Spinal cord (tissue), 10 donors: ENCODE measurements around the gene TMEM138. TPM values are rescaled to one million over a fixed set of nuclear protein-coding genes. Genes with fewer than 3 reads are reported as not detected.

Experiments
- DNase-seq, 6 donors: peaks; one replicate each; pipeline versions ENCODE4 v3.0.0 to v3.0.0-alpha.2; 2013 to 2015; ENCODE audit warnings: low spot score in 6 of 6, low read depth in 4 of 6
- H3K27ac ChIP-seq: one replicate; pipeline ENCODE4 v1.5.1; 2013; ENCODE audit warnings: low read depth, low read length, control low read depth
- H3K27me3 ChIP-seq: one replicate; pipeline ENCODE4 v1.6.1; 2013; ENCODE audit warnings: low read length; ENCODE audit not compliant: control insufficient read depth, insufficient read depth
- H3K36me3 ChIP-seq: one replicate; pipeline ENCODE4 v1.6.1; 2013; ENCODE audit warnings: low read length; ENCODE audit not compliant: control insufficient read depth, insufficient read depth
- H3K4me1 ChIP-seq: one replicate; pipeline ENCODE4 v1.6.1; 2013; ENCODE audit warnings: low read length; ENCODE audit not compliant: control insufficient read depth, insufficient read depth
- H3K4me3 ChIP-seq: one replicate; pipeline ENCODE4 v1.5.1; 2013; ENCODE audit warnings: low read depth, low read length, control low read depth
- H3K9me3 ChIP-seq: one replicate; pipeline ENCODE4 v1.6.1; 2013; ENCODE audit warnings: low read length; ENCODE audit not compliant: control insufficient read depth, insufficient read depth
- WGBS: methylation state at CpG from one replicate; pipeline ENCODE4 v1.1.5; 2013; ENCODE audit warnings: missing lambda C conversion rate; ENCODE audit not compliant: insufficient coverage; 5-methylcytosine and 5-hydroxymethylcytosine counted together
- polyA plus RNA-seq, 2 donors: library from polyadenylated mRNA; unstranded; fragments of 120-200 nt; gene quantifications; one replicate each; pipeline ENCODE4 v1.2.1, GENCODE V29; 2013; ENCODE audit not compliant: insufficient read length in 2 of 2
- total RNA-seq, 2 donors: library from RNA; depleted of rRNA in 1 of 2; stranded (reverse); fragments of 120-200 nt in 1 of 2; fragments of >200 nt in 1 of 2; gene quantifications; one replicate each; pipeline versions ENCODE4 v1.2.3 to v1.2.4, GENCODE V29; 2013 to 2014
- donor health status: healthy.

The TMEM138 gene
- total and polyA plus RNA-seq, 4 donors: 19.0 to 41.2 (median 31.3) TPM

DNA sequence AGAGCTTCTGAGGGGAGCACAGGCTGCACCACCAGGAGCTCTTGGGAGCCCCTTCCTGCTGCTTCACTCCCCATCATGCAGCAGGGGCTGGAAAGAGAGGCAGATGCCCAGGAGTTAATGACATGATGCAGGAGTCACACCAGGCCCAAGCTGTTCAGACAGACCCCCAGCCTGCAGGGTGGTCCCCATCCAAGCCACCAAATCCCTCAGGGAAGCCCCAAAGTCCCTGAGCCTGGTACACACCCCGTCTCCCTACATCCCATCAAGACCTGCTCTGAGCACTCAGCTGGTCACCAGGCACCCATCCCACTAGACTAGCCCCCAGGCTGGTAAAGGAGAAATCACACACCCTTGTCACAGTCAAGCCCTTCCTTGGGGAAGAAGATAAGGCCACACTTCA lies 11.8 kb upstream of the TMEM138 start:
- H3K9me3 ChIP-seq: no peaks in the 10 kb centered on the region
- no peak overlapping the region for H3K27ac ChIP-seq
- peaks cover 7% of the 10 kb centered on the region for H3K4me1 ChIP-seq
- WGBS: 100% methylated on average over 1 of the region's 1 CpG
- H3K36me3 ChIP-seq: peaks cover 65% of the 10 kb centered on the region
- no peaks in the 10 kb centered on the region for H3K27me3 ChIP-seq
- H3K4me3 ChIP-seq: no peak overlapping the region
- no peak for DNase-seq

DNA sequence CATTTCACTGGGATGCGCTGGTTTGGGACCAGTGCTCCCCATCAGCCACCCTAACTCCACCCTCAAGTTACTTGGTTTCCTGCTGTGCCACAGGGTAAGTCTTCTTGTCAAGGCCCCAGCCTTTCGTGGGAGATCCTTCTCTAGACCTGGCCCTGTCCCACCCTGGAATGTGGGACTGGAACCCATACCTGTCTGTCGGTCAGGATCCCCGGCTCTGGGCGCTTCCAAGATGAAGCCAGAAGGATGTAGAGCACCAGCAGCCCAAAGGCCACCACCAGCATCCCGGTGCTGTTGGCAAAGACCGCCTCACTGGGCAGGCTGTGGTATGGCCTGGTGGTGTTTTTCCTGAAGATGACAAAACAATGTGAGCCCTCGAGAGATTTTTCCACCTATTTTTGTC lies 11.4 kb upstream of the TMEM138 start:
- peaks cover 3% of the 10 kb centered on the region for H3K4me1 ChIP-seq
- H3K36me3 ChIP-seq: peaks cover 61% of the 10 kb centered on the region
- DNase-seq: no peak
- H3K9me3 ChIP-seq: no peaks in the 10 kb centered on the region
- no peaks in the 10 kb centered on the region for H3K27me3 ChIP-seq
- 94% methylated on average over 7 of the region's 8 CpGs for WGBS
- no peak overlapping the region for H3K4me3 ChIP-seq
- no peak overlapping the region for H3K27ac ChIP-seq

DNA sequence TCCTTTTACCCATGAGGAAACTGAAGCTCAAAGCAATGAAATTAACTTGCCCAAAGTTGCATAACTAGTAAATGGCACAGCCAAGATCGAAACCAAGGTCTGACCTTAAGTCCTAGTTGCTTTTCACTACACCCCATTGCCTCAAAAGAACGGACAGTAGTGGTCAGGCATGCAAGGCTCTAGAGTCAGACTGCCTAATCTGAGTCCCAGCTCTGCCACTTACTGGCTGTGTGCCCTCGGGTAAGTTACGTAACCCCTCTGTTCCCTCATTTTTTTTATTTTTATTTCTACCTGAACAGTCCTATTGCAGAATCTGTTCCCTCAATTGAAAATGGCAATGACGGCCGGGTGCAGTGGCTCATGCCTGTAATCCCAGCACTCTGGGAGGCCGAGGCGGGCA lies 10.1 kb upstream of the TMEM138 start:
- 83% methylated on average over 8 of the region's 8 CpGs for WGBS
- Histone ChIP-seq H3K4me3 (no peak overlapping the region), H3K4me1 (no peaks in the 10 kb centered on the region), H3K27ac (no peak overlapping the region), H3K27me3 (no peaks in the 10 kb centered on the region), H3K36me3 (peaks cover 56% of the 10 kb centered on the region), H3K9me3 (no peaks in the 10 kb centered on the region)
- DNase-seq: no peak

- Histone ChIP-seq H3K4me3 (no peak overlapping the region), H3K4me1 (no peaks in the 10 kb centered on the region), H3K27me3 (no peaks in the 10 kb centered on the region), H3K9me3 (no peaks in the 10 kb centered on the region), H3K36me3 (peaks cover 46% of the 10 kb centered on the region), H3K27ac (no peak overlapping the region)
- no peak for DNase-seq
- 85% methylated on average over 10 of the region's 15 CpGs for WGBS
These were observed 8.8 kb upstream of the TMEM138 start for GRCh38 chr11:61353131-61354067.

DNA sequence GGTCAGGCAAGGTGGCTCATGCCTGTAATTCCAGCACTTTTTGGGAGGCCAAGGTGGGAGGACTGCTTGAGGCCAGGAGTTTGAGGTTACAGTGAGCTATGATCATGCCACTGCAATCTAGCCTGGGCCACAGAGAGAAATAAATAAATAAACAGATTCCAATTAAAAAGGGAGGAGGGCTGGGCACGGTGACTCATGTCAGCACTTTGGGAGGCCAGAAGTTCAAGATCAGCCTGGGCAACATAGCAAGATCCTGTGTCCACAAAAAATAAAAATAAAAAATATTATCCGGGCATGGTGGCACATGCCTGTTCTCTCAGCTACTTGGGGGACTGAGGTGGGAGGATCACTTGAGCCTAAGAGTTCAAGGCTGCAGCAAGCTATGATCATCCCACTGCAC lies 8.0 kb upstream of the TMEM138 start:
- no peaks in the 10 kb centered on the region for H3K27me3 ChIP-seq
- no peak overlapping the region for H3K4me3 ChIP-seq
- H3K27ac ChIP-seq: no peak overlapping the region
- no CpG with 5 or more reads among the region's 2 CpGs for WGBS
- no peaks in the 10 kb centered on the region for H3K9me3 ChIP-seq
- no peak for DNase-seq
- peaks cover 39% of the 10 kb centered on the region for H3K36me3 ChIP-seq
- H3K4me1 ChIP-seq: peaks cover 6% of the 10 kb centered on the region

DNA sequence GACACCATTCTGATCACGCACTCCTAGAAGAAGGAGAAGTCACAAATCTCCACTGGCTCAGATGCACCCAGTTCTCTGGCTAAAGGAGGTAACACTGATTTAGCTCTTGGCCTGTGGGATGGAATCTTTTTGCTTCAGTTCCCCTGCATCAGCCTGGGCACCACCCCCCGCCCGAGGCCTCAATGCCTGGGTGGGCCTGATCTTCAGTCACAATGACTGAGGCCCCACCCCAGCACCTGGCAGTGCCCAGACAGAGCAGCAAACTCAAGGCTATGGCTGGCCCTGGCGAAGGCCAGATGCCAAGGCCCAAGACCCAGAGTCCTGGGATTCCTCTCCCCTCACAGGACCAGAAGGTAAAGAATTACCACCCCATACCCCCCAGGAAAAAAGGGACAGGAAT lies 5.5 kb upstream of the TMEM138 start:
- Histone ChIP-seq H3K27me3 (no peaks in the 10 kb centered on the region), H3K27ac (no peak overlapping the region), H3K4me1 (peaks cover 22% of the 10 kb centered on the region), H3K36me3 (peaks cover 17% of the 10 kb centered on the region), H3K4me3 (no peak overlapping the region), H3K9me3 (no peaks in the 10 kb centered on the region)
- DNase-seq: no peak
- WGBS: 97% methylated on average over 3 of the region's 4 CpGs

DNA sequence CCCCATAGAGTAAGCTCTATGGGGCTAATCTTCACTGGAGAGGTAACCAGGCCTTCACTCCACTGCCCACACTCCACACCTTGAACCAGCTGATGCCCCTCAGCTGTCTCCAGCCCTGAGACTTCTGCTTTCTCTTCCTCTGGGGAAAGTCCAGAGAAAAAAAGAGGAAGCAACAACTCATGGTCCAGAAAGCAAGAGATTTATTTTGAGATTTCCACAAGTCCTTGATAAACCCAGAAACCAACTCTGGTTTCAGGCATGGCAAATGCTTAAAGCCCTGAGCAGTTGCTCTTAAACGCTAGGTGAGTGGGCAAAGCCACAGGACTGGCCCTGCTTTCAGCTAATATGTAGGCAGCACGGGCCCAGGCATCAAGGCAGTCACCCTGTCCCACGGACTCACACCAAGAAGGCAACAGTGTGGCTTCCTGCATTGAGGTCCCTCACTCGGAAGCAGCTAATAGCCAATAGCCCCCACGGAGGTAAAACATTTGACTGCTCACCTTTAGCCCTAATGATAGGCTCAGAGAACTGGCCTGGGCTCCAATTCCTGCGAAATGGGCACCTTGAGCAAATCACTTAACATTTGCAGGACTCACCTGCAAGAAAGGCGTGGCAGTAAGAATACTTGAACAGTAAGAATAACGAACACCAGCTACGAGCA lies 4.8 kb upstream of the TMEM138 start:
- Histone ChIP-seq H3K4me1 (peaks cover 22% of the 10 kb centered on the region), H3K27ac (no peak overlapping the region)
- DNase-seq: no peak

DNA sequence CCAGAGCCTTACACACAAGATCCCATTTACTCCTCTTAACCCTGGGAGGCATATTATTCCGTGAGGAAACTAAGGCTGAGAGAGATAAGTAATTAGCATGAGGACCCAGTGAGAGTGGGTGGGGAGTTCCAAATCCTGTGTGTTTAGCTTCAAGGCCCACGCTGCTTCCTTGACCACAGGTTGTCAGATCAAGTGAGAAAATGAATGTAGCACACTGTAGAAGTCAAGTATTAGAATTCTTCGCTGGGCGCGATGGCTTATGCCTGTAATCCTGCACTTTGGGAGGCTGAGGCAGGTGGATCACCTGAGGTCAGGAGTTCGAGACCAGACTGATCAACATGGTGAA lies 4.3 kb upstream of the TMEM138 start:
- DNase-seq: no peak
- Histone ChIP-seq H3K4me1 (peaks cover 25% of the 10 kb centered on the region), H3K27me3 (no peaks in the 10 kb centered on the region), H3K27ac (no peak overlapping the region), H3K36me3 (peaks cover 12% of the 10 kb centered on the region), H3K9me3 (no peaks in the 10 kb centered on the region), H3K4me3 (no peak overlapping the region)
- 98% methylated on average over 5 of the region's 6 CpGs for WGBS

More for the DNA sequence above, 4.8 kb upstream of the TMEM138 start:
- Histone ChIP-seq H3K4me3 (no peak overlapping the region), H3K9me3 (no peaks in the 10 kb centered on the region), H3K36me3 (peaks cover 14% of the 10 kb centered on the region), H3K27me3 (no peaks in the 10 kb centered on the region)
- WGBS: 90% methylated on average over 6 of the region's 9 CpGs

DNA sequence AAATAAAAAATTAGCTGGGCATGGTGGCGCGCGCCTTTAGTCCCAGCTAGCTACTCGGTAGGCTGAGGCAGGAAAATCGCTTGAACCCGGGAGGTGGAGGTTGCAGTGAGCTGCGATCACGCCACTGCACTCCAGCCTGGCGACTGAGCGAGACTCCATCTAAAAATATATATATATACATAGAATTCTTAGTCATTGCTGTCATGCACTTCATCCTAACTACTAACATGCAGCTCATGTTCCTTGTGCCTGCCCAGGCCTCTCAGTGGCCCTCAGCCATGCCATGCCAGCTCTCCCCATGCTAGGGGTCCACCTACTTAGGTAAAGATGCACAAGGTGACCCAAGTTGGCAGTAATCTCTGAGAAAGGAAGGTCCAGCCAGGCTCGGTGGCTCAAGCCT lies 3.6 kb upstream of the TMEM138 start:
- WGBS: 91% methylated on average over 4 of the region's 11 CpGs
- H3K27ac ChIP-seq: no peak overlapping the region
- no peaks in the 10 kb centered on the region for H3K27me3 ChIP-seq
- no peak overlapping the region for H3K4me3 ChIP-seq
- peaks cover 5% of the 10 kb centered on the region for H3K36me3 ChIP-seq
- peaks cover 31% of the 10 kb centered on the region for H3K4me1 ChIP-seq
- DNase-seq: no peak
- H3K9me3 ChIP-seq: no peaks in the 10 kb centered on the region

DNA sequence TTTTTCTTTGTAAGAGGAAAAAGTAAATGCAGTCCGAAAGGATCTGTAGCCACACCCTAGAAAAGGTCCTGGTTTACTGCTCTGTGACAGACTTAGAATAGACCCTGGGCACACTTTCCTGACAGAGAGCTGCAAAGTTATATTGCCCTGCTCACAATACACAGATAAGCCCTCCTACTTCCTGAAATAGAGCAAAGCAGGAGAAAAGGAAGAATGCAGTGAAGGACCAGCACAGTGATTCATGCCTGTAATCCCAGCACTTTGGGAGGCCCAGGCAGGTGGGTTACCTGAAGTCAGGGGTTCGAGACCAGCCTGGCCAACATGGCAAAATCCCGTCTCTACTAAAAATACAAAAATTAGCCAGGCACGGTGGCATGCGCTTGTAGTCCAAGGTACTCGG lies 2.7 kb upstream of the TMEM138 start:
- DNase-seq: no peak
- Histone ChIP-seq H3K36me3 (peaks cover 10% of the 10 kb centered on the region), H3K27ac (no peak overlapping the region), H3K4me3 (no peak overlapping the region), H3K4me1 (peaks cover 31% of the 10 kb centered on the region), H3K27me3 (no peaks in the 10 kb centered on the region), H3K9me3 (no peaks in the 10 kb centered on the region)
- 95% methylated on average over 4 of the region's 6 CpGs for WGBS
